Measurements from ENCODE around the gene TSPYL1.

- TF ChIP-seq CTCF (conservative IDR thresholded peaks at IDR 0.05; ENCODE audit: low read depth in 2 of 2) = no peak
- no peak for TF ChIP-seq EZH2 (IDR thresholded peaks at IDR 0.05; ENCODE audit: low read depth, unreplicated experiment)
- no peak for TF ChIP-seq POLR2AphosphoS5 (IDR thresholded peaks at IDR 0.05; ENCODE audit: low read depth)
- no peak for TF ChIP-seq EZH2phosphoT487 (IDR thresholded peaks at IDR 0.05; ENCODE audit: unreplicated experiment)
Observed at GRCh38 chr6:116328528-116328903, 48.8 kb upstream of the TSPYL1 start.

Measured in GM23338 (cell line).